ENCODE data around the gene OR5A2.

DNA sequence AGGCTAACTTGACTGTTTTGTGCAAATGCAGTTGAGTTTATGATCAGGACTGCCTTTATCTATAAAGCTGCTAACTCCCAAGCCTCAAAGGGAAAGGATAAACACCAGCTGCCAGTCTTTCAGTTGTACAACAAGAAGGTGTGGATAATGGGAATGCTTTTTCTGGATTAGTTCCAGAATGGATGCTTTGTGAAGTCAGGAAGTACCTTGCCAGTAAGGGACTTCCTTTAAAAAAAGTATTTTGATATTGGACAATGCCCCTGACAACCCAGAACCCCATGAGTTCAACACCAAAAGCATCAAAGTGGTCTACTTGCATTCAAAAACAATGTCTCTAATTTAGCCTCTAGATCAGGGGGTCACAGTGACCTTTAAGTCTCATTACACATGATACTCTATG, 32.0 kb downstream of the OR5A2 start:
- TF ChIP-seq, protein P1, sequence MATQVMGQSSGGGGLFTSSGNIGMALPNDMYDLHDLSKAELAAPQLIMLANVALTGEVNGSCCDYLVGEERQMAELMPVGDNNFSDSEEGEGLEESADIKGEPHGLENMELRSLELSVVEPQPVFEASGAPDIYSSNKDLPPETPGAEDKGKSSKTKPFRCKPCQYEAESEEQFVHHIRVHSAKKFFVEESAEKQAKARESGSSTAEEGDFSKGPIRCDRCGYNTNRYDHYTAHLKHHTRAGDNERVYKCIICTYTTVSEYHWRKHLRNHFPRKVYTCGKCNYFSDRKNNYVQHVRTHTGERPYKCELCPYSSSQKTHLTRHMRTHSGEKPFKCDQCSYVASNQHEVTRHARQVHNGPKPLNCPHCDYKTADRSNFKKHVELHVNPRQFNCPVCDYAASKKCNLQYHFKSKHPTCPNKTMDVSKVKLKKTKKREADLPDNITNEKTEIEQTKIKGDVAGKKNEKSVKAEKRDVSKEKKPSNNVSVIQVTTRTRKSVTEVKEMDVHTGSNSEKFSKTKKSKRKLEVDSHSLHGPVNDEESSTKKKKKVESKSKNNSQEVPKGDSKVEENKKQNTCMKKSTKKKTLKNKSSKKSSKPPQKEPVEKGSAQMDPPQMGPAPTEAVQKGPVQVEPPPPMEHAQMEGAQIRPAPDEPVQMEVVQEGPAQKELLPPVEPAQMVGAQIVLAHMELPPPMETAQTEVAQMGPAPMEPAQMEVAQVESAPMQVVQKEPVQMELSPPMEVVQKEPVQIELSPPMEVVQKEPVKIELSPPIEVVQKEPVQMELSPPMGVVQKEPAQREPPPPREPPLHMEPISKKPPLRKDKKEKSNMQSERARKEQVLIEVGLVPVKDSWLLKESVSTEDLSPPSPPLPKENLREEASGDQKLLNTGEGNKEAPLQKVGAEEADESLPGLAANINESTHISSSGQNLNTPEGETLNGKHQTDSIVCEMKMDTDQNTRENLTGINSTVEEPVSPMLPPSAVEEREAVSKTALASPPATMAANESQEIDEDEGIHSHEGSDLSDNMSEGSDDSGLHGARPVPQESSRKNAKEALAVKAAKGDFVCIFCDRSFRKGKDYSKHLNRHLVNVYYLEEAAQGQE (IDR thresholded peaks at IDR 0.05) = no peak
- no peak for TF ChIP-seq SREBF2 (IDR thresholded peaks at IDR 0.05)
- no peak for TF ChIP-seq MYC (IDR thresholded peaks at IDR 0.05; ENCODE audit: borderline replicate concordance, low read length)
- TF ChIP-seq, protein P2, sequence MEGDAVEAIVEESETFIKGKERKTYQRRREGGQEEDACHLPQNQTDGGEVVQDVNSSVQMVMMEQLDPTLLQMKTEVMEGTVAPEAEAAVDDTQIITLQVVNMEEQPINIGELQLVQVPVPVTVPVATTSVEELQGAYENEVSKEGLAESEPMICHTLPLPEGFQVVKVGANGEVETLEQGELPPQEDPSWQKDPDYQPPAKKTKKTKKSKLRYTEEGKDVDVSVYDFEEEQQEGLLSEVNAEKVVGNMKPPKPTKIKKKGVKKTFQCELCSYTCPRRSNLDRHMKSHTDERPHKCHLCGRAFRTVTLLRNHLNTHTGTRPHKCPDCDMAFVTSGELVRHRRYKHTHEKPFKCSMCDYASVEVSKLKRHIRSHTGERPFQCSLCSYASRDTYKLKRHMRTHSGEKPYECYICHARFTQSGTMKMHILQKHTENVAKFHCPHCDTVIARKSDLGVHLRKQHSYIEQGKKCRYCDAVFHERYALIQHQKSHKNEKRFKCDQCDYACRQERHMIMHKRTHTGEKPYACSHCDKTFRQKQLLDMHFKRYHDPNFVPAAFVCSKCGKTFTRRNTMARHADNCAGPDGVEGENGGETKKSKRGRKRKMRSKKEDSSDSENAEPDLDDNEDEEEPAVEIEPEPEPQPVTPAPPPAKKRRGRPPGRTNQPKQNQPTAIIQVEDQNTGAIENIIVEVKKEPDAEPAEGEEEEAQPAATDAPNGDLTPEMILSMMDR (IDR thresholded peaks at IDR 0.05) = no peak
- no peak for TF ChIP-seq POLR2A (IDR thresholded peaks at IDR 0.05; ENCODE audit: low read length)
- TF ChIP-seq JUNB (IDR thresholded peaks at IDR 0.05) = no peak
- TF ChIP-seq, protein P3, sequence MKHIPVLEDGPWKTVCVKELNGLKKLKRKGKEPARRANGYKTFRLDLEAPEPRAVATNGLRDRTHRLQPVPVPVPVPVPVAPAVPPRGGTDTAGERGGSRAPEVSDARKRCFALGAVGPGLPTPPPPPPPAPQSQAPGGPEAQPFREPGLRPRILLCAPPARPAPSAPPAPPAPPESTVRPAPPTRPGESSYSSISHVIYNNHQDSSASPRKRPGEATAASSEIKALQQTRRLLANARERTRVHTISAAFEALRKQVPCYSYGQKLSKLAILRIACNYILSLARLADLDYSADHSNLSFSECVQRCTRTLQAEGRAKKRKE (CRISPR knock-in tag; IDR thresholded peaks at IDR 0.05; ENCODE audit: low read depth) = no peak
- TF ChIP-seq, protein P4, sequence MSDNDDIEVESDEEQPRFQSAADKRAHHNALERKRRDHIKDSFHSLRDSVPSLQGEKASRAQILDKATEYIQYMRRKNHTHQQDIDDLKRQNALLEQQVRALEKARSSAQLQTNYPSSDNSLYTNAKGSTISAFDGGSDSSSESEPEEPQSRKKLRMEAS (IDR thresholded peaks at IDR 0.05) = no peak
- TF ChIP-seq, protein P5, sequence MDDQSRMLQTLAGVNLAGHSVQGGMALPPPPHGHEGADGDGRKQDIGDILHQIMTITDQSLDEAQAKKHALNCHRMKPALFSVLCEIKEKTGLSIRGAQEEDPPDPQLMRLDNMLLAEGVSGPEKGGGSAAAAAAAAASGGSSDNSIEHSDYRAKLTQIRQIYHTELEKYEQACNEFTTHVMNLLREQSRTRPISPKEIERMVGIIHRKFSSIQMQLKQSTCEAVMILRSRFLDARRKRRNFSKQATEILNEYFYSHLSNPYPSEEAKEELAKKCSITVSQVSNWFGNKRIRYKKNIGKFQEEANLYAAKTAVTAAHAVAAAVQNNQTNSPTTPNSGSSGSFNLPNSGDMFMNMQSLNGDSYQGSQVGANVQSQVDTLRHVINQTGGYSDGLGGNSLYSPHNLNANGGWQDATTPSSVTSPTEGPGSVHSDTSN (IDR thresholded peaks at IDR 0.05) = no peak

All from A549 (cell line).